AML-193 (cell line): ENCODE measurements around the gene PPY.
"Not testable (repeated sequence)": the region's sequence is repeated elsewhere in the genome, so short reads cannot be mapped to it uniquely, and the experiment has no call there.

Experiments used
- DNase-seq, 2 experiments: peaks; one replicate each; lab custom pipeline; 2025; lab: John Stamatoyannopoulos, UW

The PPY gene

GRCh38 chr17:43966276-43966675 lies 24.0 kb upstream of the PPY start:
- no peak for DNase-seq

GRCh38 chr17:43962479-43962878 lies 20.2 kb upstream of the PPY start:
- no peak for DNase-seq

- no peak for DNase-seq
These were observed 19.7 kb upstream of the PPY start for GRCh38 chr17:43961954-43962353.

- DNase-seq: not testable (repeated sequence)
These were observed 19.0 kb upstream of the PPY start for GRCh38 chr17:43961292-43961691.

GRCh38 chr17:43958748-43959352 lies 16.6 kb upstream of the PPY start:
- DNase-seq: no peak

- DNase-seq: no peak
These were observed 13.9 kb upstream of the PPY start for GRCh38 chr17:43956222-43956621.

- no peak for DNase-seq
These were observed 11.5 kb upstream of the PPY start, which contains the start of gene PYY for GRCh38 chr17:43953746-43954145. Gene PYY (minus strand): TSS chr17:43953940. CDS start chr17:43953483, 457 bp downstream.

- no peak for DNase-seq
These were observed 10.7 kb upstream of the PPY start for GRCh38 chr17:43952724-43953666.

- DNase-seq: no peak
These were observed 10.1 kb upstream of the PPY start for GRCh38 chr17:43952351-43952723.

- DNase-seq: no peak
These were observed 9.5 kb upstream of the PPY start for GRCh38 chr17:43951750-43952149.

GRCh38 chr17:43950554-43950953 lies 8.3 kb upstream of the PPY start:
- DNase-seq: no peak

GRCh38 chr17:43949781-43950180 lies 7.5 kb upstream of the PPY start:
- DNase-seq: no peak

GRCh38 chr17:43946781-43947180 lies 4.5 kb upstream of the PPY start:
- no peak for DNase-seq

GRCh38 chr17:43945074-43945829 lies 3.0 kb upstream of the PPY start:
- DNase-seq: no peak

GRCh38 chr17:43940630-43941029 lies 1.6 kb downstream of the PPY start:
- DNase-seq: peak in 1 of 2 experiments; percentile 8

GRCh38 chr17:43939886-43940285 lies 2.4 kb downstream of the PPY start:
- DNase-seq: no peak

GRCh38 chr17:43939452-43939851 lies 2.8 kb downstream of the PPY start:
- DNase-seq: not testable (repeated sequence)

GRCh38 chr17:43938838-43939182 lies 3.5 kb downstream of the PPY start:
- DNase-seq: no peak

- no peak for DNase-seq
These were observed 5.8 kb downstream of the PPY start for GRCh38 chr17:43936434-43936833.

GRCh38 chr17:43935926-43936261 lies 6.4 kb downstream of the PPY start:
- DNase-seq: no peak

GRCh38 chr17:43935204-43935925 lies 6.9 kb downstream of the PPY start:
- DNase-seq: no peak

- DNase-seq: no peak
These were observed 9.4 kb downstream of the PPY start for GRCh38 chr17:43932923-43933322.
